ENCODE measurements around the gene CYSLTR2. TPM values are rescaled to one million over a fixed set of nuclear protein-coding genes. Genes with fewer than 3 reads are reported as not detected.
"Not testable (repeated sequence)": the region's sequence is repeated elsewhere in the genome, so short reads cannot be mapped to it uniquely, and the experiment has no call there.

CYSLTR2 gene
- total RNA-seq, 1 donor from 2014 or later: 9.8 TPM

DNA sequence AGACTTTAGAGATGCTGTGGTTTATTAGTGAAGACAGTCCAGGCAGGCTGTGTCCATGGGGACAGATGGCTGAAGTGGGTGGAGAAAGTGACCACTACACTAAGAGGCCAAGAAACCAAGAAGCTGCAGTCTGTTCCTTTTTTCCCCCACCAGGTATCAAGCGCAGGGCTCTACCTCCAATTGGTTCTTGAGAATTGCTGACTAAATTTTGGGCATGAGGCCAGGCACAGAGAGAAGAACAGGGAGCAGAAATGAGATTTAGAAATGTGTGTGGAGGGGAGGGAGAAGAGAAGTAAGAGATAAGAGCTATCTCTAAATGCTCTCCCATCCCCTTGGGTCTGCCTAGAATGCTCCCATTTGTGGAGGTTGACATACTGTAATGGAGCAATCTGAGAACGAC lies 12.3 kb upstream of the CYSLTR2 start:
- no peak for DNase-seq (ENCODE audit: missing footprints)
- ATAC-seq: no peak
- intact Hi-C loops (cut with DNase I): no loop called here

DNA sequence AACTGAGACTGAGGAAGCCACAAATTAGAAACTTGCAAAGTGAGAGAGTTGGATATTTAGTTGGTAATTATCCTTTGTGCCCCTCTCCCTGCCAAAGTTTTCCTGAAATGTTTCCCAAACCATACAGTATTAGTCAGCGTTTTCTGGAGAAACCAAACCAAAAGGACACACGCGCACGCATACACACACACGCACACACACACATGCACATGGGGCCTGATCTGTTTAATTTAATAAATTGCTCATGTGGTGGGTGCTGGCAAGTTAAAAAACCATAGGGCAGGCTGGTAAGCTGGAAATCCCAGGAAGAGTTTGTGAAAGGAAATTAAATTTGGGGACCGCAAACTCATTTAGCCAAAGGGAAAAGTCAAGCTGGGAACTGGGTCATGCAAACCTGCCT lies 11.7 kb upstream of the CYSLTR2 start:
- no peak for DNase-seq (ENCODE audit: missing footprints)
- no peak for ATAC-seq
- intact Hi-C loops (cut with DNase I): no loop called here

DNA sequence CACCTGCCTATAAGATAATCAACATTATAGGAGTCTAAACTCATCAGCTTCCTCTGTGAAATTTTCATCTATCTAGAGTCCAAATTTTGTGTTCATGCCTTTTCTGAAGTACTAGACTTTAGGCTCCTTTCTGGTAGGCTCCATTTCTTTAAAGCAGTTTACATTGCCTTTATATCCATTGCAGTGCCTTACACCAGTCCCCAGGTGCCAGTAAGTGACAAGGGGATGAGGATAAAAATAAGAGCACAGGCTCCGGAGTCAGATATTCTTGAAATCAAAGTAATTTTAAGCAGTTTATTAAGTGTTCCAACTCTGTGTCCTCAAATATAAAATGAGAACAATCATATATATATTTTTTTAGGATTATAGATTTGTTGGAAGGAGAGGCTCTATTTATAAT lies 10.6 kb upstream of the CYSLTR2 start:
- no peak for DNase-seq (ENCODE audit: missing footprints)
- intact Hi-C loops (cut with DNase I): no loop called here
- no peak for ATAC-seq

DNA sequence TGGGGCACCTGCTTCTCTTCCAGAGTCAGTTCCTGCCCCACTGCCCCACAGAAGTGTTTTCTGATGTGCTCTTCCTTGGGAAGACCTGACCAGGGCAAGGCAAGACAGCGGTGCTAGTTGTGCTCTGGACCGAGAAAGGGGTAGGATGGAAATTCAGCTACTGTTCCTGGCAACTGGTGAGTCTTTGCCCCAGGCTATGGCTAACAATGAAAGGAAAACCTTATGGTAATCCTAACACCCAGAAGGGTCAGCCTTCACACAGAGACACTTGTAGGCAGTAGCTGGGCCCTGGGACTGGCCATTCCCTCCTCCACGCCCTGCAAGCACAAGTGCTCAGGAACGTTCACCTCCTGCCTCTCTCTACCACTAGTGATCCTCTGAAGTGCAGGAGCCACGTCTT lies 9.6 kb upstream of the CYSLTR2 start:
- intact Hi-C loops (cut with DNase I): no loop called here
- DNase-seq (ENCODE audit: missing footprints) (no peak), ATAC-seq (no peak)

DNA sequence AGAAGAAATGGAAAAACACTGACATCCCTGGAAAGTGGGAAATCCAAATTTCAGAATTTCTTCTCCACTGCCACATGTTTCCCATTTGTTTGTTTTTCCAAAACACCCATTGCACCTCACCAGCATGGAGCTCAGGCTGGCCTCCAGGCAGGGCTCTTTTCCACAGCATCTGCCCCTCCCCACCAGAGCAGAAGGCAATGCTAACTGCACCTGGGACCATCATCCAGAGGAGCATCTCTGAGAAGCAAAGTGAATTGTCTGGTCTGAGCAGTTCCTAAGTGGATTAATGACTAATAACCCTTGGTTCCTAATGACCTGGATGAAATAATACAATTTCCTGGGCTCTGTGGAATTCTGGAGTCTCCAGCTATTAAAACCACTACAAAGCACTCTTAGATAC lies 8.8 kb upstream of the CYSLTR2 start:
- ATAC-seq: no peak
- intact Hi-C loops (cut with DNase I): no loop called here
- no peak for DNase-seq (ENCODE audit: missing footprints)

DNA sequence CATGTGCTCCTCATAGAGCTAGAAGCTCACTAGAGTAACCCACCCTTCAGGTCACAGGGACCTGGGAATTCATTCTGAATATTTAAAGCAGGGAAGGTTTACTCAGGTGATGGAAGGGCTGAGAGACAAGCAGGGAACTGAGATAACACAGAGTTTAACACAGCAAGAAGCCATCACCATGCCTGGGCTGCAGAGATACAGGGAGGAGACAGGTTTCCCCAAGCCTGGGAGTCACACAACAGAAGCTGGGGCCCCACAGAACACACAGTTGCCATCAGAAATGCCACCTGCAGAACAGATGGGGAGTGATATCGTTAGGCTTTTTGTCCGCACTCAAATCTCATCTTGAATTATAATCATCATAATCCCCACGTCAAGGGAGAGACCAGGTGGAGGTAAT lies 7.9 kb upstream of the CYSLTR2 start:
- no peak for DNase-seq (ENCODE audit: missing footprints)
- intact Hi-C loops (cut with DNase I): no loop called here
- ATAC-seq: no peak

DNA sequence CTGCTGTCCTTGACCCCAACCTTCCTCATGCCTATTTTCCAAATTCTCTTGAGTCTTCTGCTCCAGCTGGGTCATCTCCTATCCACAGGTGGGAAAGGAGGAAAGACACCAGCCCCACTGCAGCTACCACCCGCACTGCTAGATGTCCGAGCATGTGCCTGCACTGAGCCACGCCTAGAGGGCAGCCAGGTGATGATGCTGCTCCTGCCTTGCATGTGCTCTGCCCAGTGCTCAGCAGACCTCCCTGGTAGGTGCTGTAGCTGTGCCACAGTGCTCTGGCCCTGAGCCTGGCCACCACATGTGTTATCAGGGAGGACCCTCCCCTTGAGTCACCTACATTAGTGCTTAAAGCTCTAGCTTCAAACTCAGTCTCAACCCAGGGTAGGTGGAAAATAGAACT lies 6.9 kb upstream of the CYSLTR2 start:
- intact Hi-C loops (cut with DNase I): no loop called here
- ATAC-seq: no peak
- no peak for DNase-seq (ENCODE audit: missing footprints)

DNA sequence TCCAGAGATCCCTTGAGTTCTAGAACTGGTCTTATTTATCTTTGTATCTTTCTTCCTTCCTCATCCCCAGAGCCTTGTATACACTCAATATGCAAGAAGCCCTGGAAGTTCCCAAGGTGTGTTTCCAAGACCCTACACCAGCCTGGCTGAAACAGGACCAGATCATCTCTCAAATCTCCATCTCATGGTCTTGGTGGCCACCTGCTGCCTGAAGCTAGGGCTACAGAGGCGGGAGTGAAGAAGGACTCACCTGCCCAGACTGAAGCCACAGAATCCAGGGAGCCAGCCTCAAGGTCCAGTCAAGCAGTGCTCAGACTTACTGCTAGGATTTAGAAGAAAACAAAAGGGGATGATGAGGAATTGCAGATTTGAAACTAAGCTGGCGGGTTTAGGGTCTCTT lies 6.1 kb upstream of the CYSLTR2 start:
- DNase-seq (ENCODE audit: missing footprints) (no peak), ATAC-seq (no peak)
- intact Hi-C loops (cut with DNase I): no loop called here

DNA sequence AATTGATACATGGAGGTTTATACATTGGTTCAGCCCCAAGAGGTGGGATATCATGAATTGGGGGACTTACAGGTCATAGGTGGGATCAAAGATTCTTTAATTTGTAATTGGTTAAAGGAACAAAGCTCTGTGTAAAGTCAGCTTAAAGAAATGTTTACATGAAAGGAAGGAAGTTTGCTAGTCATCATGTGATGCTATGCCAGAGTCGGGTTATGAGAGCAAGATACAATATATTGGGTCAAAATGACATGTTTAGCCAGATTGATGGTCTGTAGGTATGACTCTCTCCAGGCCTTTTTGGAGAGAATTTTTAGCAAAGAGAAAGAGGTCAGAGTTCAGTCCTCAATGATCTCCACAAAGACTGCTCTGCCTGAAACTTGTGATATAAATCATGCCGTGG lies 5.3 kb upstream of the CYSLTR2 start:
- ATAC-seq (no peak), DNase-seq (ENCODE audit: missing footprints) (no peak)
- intact Hi-C loops (cut with DNase I): no loop called here

DNA sequence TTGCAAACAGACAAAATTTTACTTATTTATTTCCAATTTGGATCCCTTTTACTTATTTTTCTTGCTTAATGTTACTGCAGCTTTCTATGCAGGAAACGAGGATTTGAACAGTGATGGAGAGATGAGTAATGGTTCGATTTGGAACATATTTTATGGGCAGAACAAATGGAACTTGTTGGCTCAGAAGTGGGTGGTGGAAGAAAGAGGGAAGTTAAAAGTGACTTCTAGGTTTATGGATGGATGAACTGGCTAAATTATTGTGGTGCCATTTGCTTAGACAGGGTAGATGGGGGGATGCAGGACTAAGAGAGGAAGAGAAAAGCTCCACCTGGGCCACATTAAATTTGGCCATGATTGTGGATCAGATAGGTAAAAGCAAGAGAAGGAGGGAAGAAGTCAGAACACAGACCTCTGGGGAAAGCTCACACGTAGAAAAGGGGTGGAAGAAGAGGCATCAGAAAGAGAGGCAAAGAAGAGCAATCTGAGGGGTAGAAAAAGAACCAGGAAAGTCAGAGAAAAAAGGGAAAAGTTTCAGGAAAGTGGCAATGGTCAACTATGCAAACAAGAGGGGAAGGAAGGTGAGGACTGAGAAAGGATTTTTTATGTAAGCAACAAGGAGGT lies 768 bp upstream of the CYSLTR2 start:
- ATAC-seq (no peak), DNase-seq (ENCODE audit: missing footprints) (no peak)
- intact Hi-C loops (cut with DNase I): no loop called here

DNA sequence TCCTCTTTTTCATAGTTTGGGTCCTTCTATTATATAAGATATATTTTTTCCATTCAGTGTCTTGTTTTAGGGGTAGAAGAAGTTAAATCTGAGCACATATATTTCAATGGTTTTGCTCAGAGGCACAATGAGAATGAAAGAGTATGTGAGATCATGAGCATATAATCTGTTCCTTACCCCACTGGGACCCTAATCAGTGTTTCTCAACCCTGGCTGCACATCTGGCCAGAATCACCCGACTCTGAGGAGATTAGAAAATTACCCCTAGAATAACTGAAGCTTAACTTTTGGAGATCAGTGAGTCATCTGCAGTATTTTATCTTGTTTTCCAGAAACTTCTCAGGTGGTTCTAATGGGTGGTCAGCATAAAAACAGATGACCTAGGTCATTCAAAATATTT lies 782 bp downstream of the CYSLTR2 start:
- DNase-seq (ENCODE audit: missing footprints) (no peak), ATAC-seq (peak; percentile 74)
- intact Hi-C loops (cut with DNase I): no loop called here

DNA sequence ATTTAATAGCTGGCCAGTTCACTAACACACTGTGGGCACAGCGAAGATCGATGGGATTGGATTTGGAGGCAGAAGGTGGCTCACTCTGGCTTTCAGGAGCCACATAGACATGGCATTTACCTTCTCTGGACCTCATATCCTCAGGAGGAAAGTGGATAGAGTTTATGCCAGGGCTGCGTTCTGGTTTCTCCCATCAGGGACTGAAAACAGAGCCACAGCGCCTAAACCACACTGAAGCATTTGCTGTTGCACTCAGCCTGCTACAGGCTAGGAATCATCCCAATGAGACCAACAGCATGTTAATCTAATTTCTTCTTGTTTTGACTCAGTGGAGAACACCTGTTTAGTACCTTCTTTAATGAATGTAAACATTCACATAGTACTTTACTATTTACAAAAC lies 1.6 kb downstream of the CYSLTR2 start:
- no peak for DNase-seq (ENCODE audit: missing footprints)
- intact Hi-C loops (cut with DNase I): no loop called here
- peak; percentile 20 for ATAC-seq

DNA sequence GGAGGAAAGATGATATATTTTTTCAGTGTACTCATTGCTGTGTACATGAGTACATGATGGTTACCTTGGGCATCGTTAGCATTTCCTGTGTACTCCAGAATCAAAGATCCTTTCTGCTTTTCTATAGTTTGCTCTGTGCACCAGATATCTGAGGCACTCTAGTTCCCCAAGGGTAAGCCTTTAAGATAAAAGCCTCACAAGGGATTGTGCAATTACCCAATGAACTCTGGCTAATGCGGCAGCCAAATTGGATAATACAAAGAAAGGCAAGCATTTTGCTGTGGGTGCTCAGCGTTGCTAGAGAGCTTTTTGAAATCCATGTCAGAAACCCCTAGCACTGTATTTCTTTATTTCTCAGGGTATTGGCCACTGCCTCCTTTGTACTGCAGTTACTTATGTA lies 2.9 kb downstream of the CYSLTR2 start:
- no peak for DNase-seq (ENCODE audit: missing footprints)
- intact Hi-C loops (cut with DNase I): loop anchor here (2.0 kb wide), 1 partner anchor 32 kb away; no protein-coding TSS in a partner anchor
- ATAC-seq: no peak

DNA sequence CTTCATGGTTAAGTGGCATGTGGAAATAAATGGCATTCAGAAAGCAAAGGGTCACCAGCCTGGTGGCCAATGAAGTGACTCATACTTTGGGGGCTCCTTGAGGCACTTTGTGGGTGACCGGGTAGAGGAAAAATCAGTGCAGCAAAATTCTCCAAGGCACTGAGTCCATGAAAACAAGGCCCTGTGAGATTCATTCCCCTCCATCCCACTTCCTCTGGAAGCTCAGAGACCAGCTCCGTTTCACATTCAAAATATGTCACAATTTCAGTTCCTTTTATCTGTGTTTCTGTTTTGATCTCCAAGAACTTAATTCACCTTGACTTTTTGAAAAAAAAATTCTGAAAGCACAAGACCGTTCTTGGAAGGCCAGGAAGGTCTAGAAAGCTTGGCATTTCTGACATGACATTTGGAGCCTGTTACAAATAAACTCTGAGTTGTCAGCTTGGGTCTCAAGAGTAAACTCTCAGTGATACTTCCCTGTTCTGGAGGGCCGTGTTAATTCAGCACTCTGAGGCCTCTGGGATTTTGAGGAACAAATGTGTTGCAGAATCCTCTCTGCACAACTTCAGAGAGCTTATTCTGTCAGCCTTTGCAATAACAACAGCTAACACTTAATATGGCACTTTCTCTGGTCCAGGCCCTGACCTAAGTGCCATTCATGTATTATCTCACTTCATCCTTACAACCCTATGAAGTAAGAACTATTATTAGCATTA lies 6.8 kb downstream of the CYSLTR2 start:
- peak; percentile 23 for DNase-seq (ENCODE audit: missing footprints)
- ATAC-seq: peak; percentile 96
- intact Hi-C loops (cut with DNase I): loop anchor here (5.0 kb wide), 1 partner anchor 67 kb away; no protein-coding TSS in a partner anchor

DNA sequence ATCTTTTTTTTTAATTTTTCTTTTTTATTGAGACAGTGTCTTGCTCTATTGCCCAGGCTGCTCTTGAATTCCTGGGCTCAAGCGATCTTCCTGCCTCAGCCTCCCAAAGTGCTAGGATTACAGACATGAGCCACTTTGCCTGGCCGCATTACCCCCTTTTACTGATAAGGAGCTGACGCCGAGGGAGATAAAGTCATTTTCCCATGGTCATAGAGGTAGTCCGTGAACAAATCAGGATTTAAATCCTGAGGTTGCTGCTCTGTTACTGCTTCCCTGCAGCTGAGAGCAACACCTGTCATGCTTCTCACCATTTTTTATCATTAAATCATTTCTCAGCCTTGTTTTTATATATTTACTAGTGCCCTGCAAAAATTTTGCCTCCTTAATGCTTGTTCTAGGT lies 7.4 kb downstream of the CYSLTR2 start:
- intact Hi-C loops (cut with DNase I): loop anchor here (5.0 kb wide), 1 partner anchor 66 kb away; no protein-coding TSS in a partner anchor
- peak; percentile 10 for ATAC-seq
- no peak for DNase-seq (ENCODE audit: missing footprints)

DNA sequence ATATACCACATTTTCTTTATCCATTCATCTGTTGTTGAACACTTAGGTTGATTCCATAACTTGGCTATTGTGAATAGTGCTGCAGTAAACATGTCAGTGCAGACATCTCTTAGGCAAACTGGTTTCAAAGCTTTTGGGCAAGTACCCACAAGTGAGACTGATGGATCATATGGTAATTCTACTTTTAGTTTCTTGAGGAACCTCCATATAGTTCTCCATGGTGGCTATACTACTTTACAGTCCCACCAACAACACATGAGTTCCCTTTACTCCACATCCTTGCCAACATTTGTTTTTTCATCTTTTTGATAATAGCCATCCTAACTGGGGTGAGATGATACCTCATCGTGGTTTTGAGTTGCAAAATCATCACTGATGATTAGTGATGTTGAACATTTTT lies 8.5 kb downstream of the CYSLTR2 start:
- ATAC-seq (no peak), DNase-seq (ENCODE audit: missing footprints) (no peak)
- intact Hi-C loops (cut with DNase I): loop anchor here (5.0 kb wide), 1 partner anchor 65 kb away; no protein-coding TSS in a partner anchor

DNA sequence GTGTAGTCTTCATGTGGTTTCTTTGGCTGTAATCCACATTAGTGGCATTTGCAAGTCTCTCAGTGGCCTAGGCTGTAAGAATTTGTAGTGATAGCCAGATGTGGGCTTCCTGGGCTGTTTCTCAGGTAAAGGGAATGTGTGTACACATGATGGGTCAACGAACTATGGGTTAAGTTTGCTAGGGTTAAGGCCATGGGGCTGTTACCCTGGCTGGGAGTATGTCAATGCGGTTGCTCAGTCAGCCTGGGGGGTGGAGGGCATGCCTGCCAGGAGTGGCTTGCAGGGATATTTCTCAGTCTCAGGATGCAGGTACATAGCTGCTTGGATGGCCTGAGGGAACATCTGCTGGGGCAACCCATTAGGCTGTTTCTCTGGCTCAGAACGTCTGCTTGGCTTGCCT lies 13.4 kb downstream of the CYSLTR2 start:
- DNase-seq (ENCODE audit: missing footprints) (no peak), ATAC-seq (no peak)
- intact Hi-C loops (cut with DNase I): no loop called here

DNA sequence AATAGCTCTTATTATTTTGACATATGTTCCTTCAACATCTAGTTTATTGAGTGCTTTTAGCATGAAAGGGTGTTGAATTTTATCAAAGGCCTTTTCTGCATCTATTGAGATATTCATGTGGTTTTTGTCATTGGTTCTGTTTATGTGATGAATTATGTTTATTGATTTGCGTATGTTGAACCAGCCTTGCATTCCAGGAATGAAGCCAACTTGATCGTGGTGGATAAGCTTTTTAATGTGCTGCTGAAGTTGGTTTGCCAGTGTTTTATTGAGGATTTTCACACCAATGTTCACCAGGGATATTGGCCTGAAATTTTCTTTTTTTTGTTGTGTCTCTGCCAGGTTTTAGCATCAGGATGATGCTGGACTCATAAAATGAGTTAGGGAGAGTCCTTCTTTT lies 17.7 kb downstream of the CYSLTR2 start:
- DNase-seq (ENCODE audit: missing footprints); ATAC-seq; intact Hi-C loops (cut with DNase I): not testable (repeated sequence)

DNA sequence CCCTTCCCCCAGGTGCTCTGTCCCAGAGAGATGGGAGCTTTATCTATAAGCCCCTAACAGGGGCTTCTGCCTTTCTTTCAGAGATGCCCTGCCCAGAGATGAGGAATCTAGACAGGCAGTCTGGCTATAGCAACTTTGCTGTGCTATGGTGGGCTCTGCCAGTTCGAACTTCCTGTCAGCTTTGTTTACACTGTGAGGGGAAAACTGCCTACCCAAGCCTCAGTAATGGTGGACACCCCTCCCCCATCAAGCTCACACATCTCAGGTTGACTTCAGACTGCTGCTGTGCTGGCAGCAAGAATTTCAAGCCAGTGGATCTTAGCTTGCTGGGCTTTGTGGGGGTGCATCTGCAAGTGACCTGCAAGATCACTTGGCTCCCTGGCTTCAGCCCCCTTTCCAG lies 21.5 kb downstream of the CYSLTR2 start:
- DNase-seq (ENCODE audit: missing footprints): no peak
- intact Hi-C loops (cut with DNase I): no loop called here

DNA sequence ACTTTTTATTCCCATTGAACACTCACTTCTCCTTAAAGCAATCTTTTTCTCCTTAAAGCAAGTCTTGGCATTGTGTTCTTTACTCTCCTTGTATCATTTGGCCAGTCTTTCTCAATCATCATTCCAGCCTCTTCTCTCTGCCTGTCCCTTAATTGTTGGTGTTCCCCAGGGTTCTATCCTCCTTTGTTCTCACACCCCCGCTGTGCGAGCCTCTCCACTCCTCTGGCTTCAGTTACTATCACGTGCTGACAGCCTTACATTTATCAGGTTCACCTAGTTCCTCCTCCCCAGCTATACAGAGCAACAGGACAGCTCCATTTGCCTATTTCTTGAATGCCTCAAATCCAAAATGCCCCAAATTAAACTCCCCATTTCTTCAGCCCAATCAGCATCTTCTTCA lies 24.6 kb downstream of the CYSLTR2 start:
- DNase-seq (ENCODE audit: missing footprints): no peak
- ATAC-seq: no peak
- intact Hi-C loops (cut with DNase I): no loop called here

More for the DNA sequence above, 21.5 kb downstream of the CYSLTR2 start:
- ATAC-seq: no peak
